ENCODE measurements around the gene WDR83. TPM values are rescaled to one million over a fixed set of nuclear protein-coding genes. Genes with fewer than 3 reads are reported as not detected.
"Not testable (repeated sequence)": the region's sequence is repeated elsewhere in the genome, so short reads cannot be mapped to it uniquely, and the experiment has no call there.

The WDR83 gene
- total RNA-seq, 2 experiments from 2014 or later, result 17.5 to 23.2 TPM

DNA sequence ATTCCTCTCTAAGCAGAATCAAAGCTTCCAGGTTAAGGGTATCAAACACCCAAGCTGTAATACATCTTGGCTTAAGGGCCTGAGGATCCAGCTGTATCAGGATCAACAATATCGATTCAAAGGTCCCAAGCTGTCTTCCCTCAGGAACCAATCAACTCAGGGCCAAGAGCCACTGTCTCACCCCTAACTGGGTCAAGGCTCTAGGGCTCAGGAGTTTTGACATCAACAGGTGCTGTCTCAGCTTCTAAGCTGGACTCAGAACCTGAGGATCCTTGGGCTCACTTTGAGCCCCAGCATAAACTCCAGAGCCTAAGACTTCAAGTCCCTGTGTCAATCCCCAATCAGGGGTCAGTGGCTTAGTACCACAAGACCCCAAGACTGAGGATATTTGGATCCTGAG is 28.9 kb downstream of the WDR83 start:
- H3K27me3 Mint-ChIP-seq, result no peaks in the 10 kb centered on the region
- peaks cover 8% of the 10 kb centered on the region for H3K36me3 Mint-ChIP-seq (ENCODE audit: low read depth)
- H3K4me3 Mint-ChIP-seq, result peak overlapping the region; percentile 79
- no peak overlapping the region for H3K27ac Mint-ChIP-seq
- H3K9me3 Mint-ChIP-seq, result no peaks in the 10 kb centered on the region
- CTCF ChIA-PET, result interaction anchor here (1.0 to 1.6 kb wide), 3 partner anchors 19 to 55 kb away, joined by 3 to 5 read pairs (median 4); no protein-coding TSS in a partner anchor
- TF ChIP-seq, protein P1, sequence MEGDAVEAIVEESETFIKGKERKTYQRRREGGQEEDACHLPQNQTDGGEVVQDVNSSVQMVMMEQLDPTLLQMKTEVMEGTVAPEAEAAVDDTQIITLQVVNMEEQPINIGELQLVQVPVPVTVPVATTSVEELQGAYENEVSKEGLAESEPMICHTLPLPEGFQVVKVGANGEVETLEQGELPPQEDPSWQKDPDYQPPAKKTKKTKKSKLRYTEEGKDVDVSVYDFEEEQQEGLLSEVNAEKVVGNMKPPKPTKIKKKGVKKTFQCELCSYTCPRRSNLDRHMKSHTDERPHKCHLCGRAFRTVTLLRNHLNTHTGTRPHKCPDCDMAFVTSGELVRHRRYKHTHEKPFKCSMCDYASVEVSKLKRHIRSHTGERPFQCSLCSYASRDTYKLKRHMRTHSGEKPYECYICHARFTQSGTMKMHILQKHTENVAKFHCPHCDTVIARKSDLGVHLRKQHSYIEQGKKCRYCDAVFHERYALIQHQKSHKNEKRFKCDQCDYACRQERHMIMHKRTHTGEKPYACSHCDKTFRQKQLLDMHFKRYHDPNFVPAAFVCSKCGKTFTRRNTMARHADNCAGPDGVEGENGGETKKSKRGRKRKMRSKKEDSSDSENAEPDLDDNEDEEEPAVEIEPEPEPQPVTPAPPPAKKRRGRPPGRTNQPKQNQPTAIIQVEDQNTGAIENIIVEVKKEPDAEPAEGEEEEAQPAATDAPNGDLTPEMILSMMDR (IDR thresholded peaks at IDR 0.05), result no peak
- POLR2A ChIA-PET, result interaction anchor here (0.7 to 5.3 kb wide), 9 partner anchors 10 to 107 kb away, joined by 3 to 38 read pairs (median 6); partner anchors contain the start of genes DHPS, GNG14, MAN2B1 and WDR83
- ATAC-seq (no peak), DNase-seq (no peak)
- intact Hi-C loops (cut with micrococcal nuclease), result no loop called here
- H3K4me1 Mint-ChIP-seq (ENCODE audit: low read depth), result peaks cover 13% of the 10 kb centered on the region

DNA sequence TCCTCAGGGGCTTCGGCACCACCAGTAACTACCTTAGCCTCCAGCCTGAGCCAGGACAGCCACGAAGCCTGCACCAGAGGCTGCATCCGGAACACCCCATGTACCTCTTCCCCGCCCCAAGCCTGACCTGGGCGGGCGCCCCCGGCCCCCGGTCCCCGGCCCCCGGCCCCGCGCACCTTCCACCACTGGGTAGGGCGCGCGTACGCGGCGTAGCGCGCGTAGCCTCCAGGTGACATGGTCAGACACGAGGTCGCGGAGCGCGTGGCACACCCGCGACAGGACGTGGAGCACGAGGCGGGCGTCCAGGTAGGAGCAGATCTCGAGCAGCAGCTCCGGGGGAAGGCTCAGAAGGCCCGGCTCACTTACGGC is 29.4 kb downstream of the WDR83 start:
- peak; percentile 25 for ATAC-seq
- peak; percentile 25 for DNase-seq
- TF ChIP-seq, protein P1 (IDR thresholded peaks at IDR 0.05), result no peak
- Mint-ChIP-seq H3K27me3 (no peaks in the 10 kb centered on the region), H3K9me3 (no peaks in the 10 kb centered on the region), H3K4me3 (peak overlapping the region; percentile 79), H3K4me1 (ENCODE audit: low read depth) (peaks cover 13% of the 10 kb centered on the region), H3K27ac (peak overlapping the region; percentile 96), H3K36me3 (ENCODE audit: low read depth) (peaks cover 12% of the 10 kb centered on the region)
- intact Hi-C loops (cut with micrococcal nuclease), result no loop called here
- ChIA-PET CTCF (interaction anchor here (0.6 to 2.0 kb wide), 6 partner anchors 20 to 69 kb away, joined by 3 to 7 read pairs (median 4); no protein-coding TSS in a partner anchor), POLR2A (interaction anchor here (0.5 to 5.3 kb wide), 20 partner anchors 11 to 152 kb away, joined by 3 to 38 read pairs (median 6); partner anchors contain the start of genes DHPS, GET3, GNG14 and JUNB)

DNA sequence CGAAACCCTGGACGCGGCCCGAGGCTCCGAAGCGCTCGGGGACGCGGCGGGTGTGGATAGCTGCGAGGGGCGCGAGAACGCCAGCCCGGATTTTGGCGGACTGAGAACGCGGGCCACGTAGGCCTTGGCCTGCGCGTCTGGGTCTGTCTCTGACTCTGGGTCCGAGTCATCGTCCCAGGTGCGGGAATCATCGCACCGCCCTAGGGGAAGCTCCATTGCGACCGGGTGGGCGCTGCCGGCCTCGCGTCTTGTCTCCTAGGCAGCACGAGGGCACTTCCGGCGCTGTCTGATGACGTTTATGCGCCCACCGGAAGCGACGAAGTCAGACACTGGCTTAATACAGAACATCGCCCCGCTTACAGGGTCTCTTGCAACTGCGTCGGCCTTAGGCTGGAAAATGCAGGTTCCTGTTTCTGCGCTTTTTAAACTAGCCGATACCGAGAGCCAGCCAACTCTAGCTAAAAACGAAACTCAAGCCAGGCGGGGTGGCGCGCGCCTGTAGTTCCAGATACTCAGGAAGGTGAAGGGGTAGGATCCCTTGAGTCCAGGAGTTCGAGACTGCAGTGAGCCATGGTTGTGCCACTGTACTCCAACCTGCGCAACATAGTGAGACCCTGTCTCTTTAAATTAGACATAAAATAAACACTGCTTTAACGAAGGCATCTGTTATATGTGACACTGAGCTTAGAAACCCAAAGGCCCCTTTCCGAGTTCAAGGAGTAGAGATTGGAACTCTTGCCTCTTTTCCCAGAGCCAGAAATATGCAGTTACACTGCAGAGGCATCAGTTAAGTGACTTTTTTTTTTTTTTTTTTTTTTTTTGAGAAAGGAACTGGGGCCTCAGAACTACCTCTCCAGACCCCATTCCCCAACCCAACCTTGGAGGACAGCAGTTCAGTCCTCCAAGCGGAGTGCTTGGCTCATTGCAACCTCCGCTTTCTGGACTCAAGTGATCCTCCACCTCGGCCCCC is 30.0 kb downstream of the WDR83 start, which contains the start of gene FBXW9:
Gene FBXW9 (minus strand): TSS at position 266 of the 970 bp plus-strand sequence. CDS start 50 bp downstream, at position 216.
- Mint-ChIP-seq H3K36me3 (ENCODE audit: low read depth) (peaks cover 17% of the 10 kb centered on the region), H3K4me3 (peak within 1 kb of the TSS; percentile 79), H3K4me1 (ENCODE audit: low read depth) (peaks cover 13% of the 10 kb centered on the region), H3K9me3 (no peaks in the 10 kb centered on the region), H3K27me3 (no peaks in the 10 kb centered on the region), H3K27ac (peak within 1 kb of the TSS; percentile 96)
- ATAC-seq (peak; percentile 92), DNase-seq (peak; percentile 99)
- CTCF ChIA-PET, result interaction anchor here (0.6 to 2.0 kb wide), 6 partner anchors 20 to 68 kb away, joined by 3 to 7 read pairs (median 4); no protein-coding TSS in a partner anchor
- TF ChIP-seq, protein P1 (IDR thresholded peaks at IDR 0.05), result no peak
- POLR2A ChIA-PET, result interaction anchor here (0.5 to 5.3 kb wide), 23 partner anchors 10 to 168 kb away, joined by 3 to 38 read pairs (median 5); partner anchors contain the start of genes DHPS, GET3, GNG14 and JUNB
- intact Hi-C loops (cut with micrococcal nuclease), result no loop called here

DNA sequence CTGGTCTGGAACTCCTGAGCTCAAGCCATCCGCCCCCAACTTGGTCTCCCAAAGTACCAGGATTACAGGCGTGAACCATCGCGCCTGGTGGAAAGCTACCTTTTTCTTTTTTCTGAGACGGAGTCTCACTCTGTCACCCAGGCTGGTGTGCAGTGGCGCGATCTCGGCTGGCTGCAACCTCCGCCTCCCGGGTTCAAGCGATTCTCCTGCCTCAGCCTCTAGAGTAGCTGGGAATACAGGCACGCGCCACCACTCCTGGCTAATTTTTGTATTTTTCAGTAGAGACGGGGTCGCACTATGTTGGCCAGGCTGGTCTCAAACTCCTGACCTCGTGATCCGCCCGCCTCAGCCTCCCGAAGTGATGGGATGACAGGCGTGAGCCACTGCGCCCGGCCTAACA is 30.8 kb downstream of the WDR83 start:
- H3K27me3 Mint-ChIP-seq; ATAC-seq; intact Hi-C loops (cut with micrococcal nuclease); H3K9me3 Mint-ChIP-seq; DNase-seq: not testable (repeated sequence)
- H3K4me1 Mint-ChIP-seq (ENCODE audit: low read depth), result peaks cover 13% of the 10 kb centered on the region
- H3K27ac Mint-ChIP-seq, result peak overlapping the region; percentile 25
- H3K36me3 Mint-ChIP-seq (ENCODE audit: low read depth), result peaks cover 18% of the 10 kb centered on the region
- CTCF ChIA-PET, result interaction anchor here (1.1 to 2.0 kb wide), 2 partner anchors 26 to 62 kb away, joined by 4 to 7 read pairs; no protein-coding TSS in a partner anchor
- peak overlapping the region; percentile 79 for H3K4me3 Mint-ChIP-seq
- POLR2A ChIA-PET, result interaction anchor here (0.9 to 5.3 kb wide), 11 partner anchors 9 to 167 kb away, joined by 3 to 38 read pairs (median 15); partner anchors contain the start of genes DHPS, GNG14 and JUNB

DNA sequence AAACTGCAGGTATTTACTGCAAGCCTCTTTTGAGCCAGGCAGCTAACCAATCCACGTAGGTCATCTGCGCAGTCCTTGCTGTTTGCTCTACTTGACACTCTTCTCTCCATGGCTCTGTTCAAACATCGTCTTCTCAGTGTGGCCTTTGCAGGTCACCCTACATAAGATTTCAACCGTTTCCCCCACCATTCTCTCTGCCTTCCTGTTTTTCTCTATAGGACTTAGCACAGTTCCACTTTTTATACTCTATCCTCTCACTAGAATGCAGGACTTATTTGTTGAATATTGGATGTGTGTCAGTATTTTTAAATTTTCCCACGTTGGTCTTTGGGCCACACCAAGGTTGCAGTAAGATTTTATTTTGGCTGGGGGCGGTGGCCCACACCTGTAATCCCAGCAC is 31.5 kb downstream of the WDR83 start:
- H3K4me1 Mint-ChIP-seq (ENCODE audit: low read depth), result peaks cover 13% of the 10 kb centered on the region
- no peaks in the 10 kb centered on the region for H3K9me3 Mint-ChIP-seq
- intact Hi-C loops (cut with micrococcal nuclease), result no loop called here
- no peak overlapping the region for H3K27ac Mint-ChIP-seq
- ChIA-PET CTCF (no interaction called here), POLR2A (interaction anchor here (2.1 to 5.3 kb wide), 2 partner anchors 18 to 24 kb away, joined by 18 to 38 read pairs; partner anchors contain the start of gene DHPS)
- DNase-seq (no peak), ATAC-seq (no peak)
- peaks cover 23% of the 10 kb centered on the region for H3K36me3 Mint-ChIP-seq (ENCODE audit: low read depth)
- H3K27me3 Mint-ChIP-seq, result no peaks in the 10 kb centered on the region
- TF ChIP-seq, protein P1 (IDR thresholded peaks at IDR 0.05), result no peak
- H3K4me3 Mint-ChIP-seq, result peak overlapping the region; percentile 19
